IMR-90 (cell line): ENCODE measurements around the gene TCF20. TPM values are rescaled to one million over a fixed set of nuclear protein-coding genes. Genes with fewer than 3 reads are reported as not detected.

Experiments
- ATAC-seq: fragments of 200-7000 bp; cut with Tn5 transposase; 2 replicates; pipeline ENCODE4 v1.9.1; 2020; ENCODE audit warnings: low read depth, mild to moderate bottlenecking, moderate library complexity
- BruUV-seq: library from RNA; stranded (reverse); fragments of 400-500 nt; replicated peaks from 2 replicates; lab custom pipeline; 2021; lab: Mats Ljungman, UMichigan
- CTCF ChIA-PET: fragments of 300-600 bp; formaldehyde crosslinking; extraction: SDS; loops from one replicate; lab custom pipeline; 2021; ENCODE audit warnings: antibody characterized with exemption; lab: Yijun Ruan, JAX
- POLR2A ChIA-PET: fragments of 300-600 bp; sonication (Branson Sonifier 250); formaldehyde crosslinking; loops from one replicate; lab custom pipeline; 2022; ENCODE audit warnings: antibody characterized with exemption; ENCODE audit not compliant: unreplicated experiment; lab: Charles Lee
- DNase-seq: peaks from one replicate; pipeline ENCODE4 v3.0.0; 2013
- H2AFZ ChIP-seq: replicated peaks from 2 replicates; pipeline ENCODE3; 2013; ENCODE audit warnings: low read length, mild to moderate bottlenecking; ENCODE audit not compliant: poor library complexity
- H2AK5ac ChIP-seq: 2 replicates; pipeline ENCODE4 v1.6.1; 2013; ENCODE audit warnings: low read depth, low read length, inconsistent platforms
- H2AK9ac ChIP-seq: replicated peaks from 2 replicates; pipeline ENCODE3; 2013; ENCODE audit warnings: mild to moderate bottlenecking, low read depth, low read length, moderate library complexity; ENCODE audit not compliant: poor library complexity
- H2BK120ac ChIP-seq: 2 replicates; pipeline ENCODE4 v1.6.1; 2013; ENCODE audit warnings: low read depth, low read length, inconsistent platforms
- H2BK15ac ChIP-seq: 3 replicates; pipeline ENCODE4 v1.6.1; 2013; ENCODE audit warnings: low read depth, low read length, inconsistent platforms
- H2BK20ac ChIP-seq: 2 replicates; pipeline ENCODE4 v1.6.1; 2013; ENCODE audit warnings: low read depth, mild to moderate bottlenecking, inconsistent platforms, low read length, moderate library complexity
- H2BK5ac ChIP-seq: 2 replicates; pipeline ENCODE4 v1.6.1; 2013; ENCODE audit warnings: mild to moderate bottlenecking, low read depth, low read length, inconsistent platforms; ENCODE audit not compliant: poor library complexity, severe bottlenecking
- H3K14ac ChIP-seq: replicated peaks from 2 replicates; pipeline ENCODE4 v1.6.1; 2013; ENCODE audit warnings: low read depth, low read length, inconsistent platforms
- H3K18ac ChIP-seq: 2 replicates; pipeline ENCODE4 v1.6.1; 2013; ENCODE audit warnings: low read depth, low read length, control low read depth
- H3K23ac ChIP-seq: 2 replicates; pipeline ENCODE4 v1.6.1; 2013; ENCODE audit warnings: low read depth, low read length, inconsistent platforms
- H3K27ac ChIP-seq: 2 replicates; pipeline ENCODE4 v1.5.1; 2013; ENCODE audit warnings: mild to moderate bottlenecking, control low read depth, low read length; ENCODE audit not compliant: insufficient read depth
- H3K27me3 ChIP-seq: 2 replicates; pipeline ENCODE4 v1.6.1; 2013; ENCODE audit warnings: low read length; ENCODE audit not compliant: control insufficient read depth, insufficient read depth
- H3K36me3 ChIP-seq: 2 replicates; pipeline ENCODE4 v1.6.1; 2013; ENCODE audit warnings: low read length, mixed read lengths; ENCODE audit not compliant: control insufficient read depth, insufficient read depth
- H3K4ac ChIP-seq: 2 replicates; pipeline ENCODE4 v1.6.1; 2013; ENCODE audit warnings: low read depth, low read length, inconsistent platforms
- H3K4me1 ChIP-seq: 2 replicates; pipeline ENCODE4 v1.6.1; 2013; ENCODE audit warnings: low read length, mixed read lengths; ENCODE audit not compliant: control insufficient read depth, insufficient read depth
- H3K4me2 ChIP-seq: 2 replicates; pipeline ENCODE4 v1.6.1; 2013; ENCODE audit warnings: low read depth, mild to moderate bottlenecking, control low read depth, low read length, moderate library complexity
- H3K4me3 ChIP-seq: 2 replicates; pipeline ENCODE4 v1.5.1; 2013; ENCODE audit warnings: low read depth, mild to moderate bottlenecking, control low read depth, low read length, moderate library complexity; ENCODE audit not compliant: insufficient read depth
- H3K56ac ChIP-seq: 2 replicates; pipeline ENCODE4 v1.6.1; 2013; ENCODE audit warnings: low read length, inconsistent platforms; ENCODE audit not compliant: insufficient read depth; ENCODE audit errors: extremely low read depth
- H3K79me1 ChIP-seq, 2 experiments: 2 replicates each; pipeline ENCODE4 v1.6.1; 2013; ENCODE audit warnings: low read length in 2 of 2, inconsistent platforms in 1 of 2, low read depth in 1 of 2
- H3K9ac ChIP-seq: 2 replicates; pipeline ENCODE4 v1.6.1; 2013; ENCODE audit warnings: low read depth, low read length, control low read depth
- H3K9me1 ChIP-seq: 2 replicates; pipeline ENCODE4 v1.6.1; 2013; ENCODE audit warnings: low read length, inconsistent platforms; ENCODE audit not compliant: insufficient read depth
- H3K9me3 ChIP-seq: 2 replicates; pipeline ENCODE4 v1.6.1; 2013; ENCODE audit warnings: low read length; ENCODE audit not compliant: control insufficient read depth, insufficient read depth
- H4K20me1 ChIP-seq: 2 replicates; pipeline ENCODE4 v1.6.1; 2013; ENCODE audit warnings: low read length, inconsistent platforms; ENCODE audit not compliant: insufficient read depth
- H4K5ac ChIP-seq: 2 replicates; pipeline ENCODE4 v1.6.1; 2013; ENCODE audit warnings: mild to moderate bottlenecking, low read depth, low read length, control low read depth
- H4K8ac ChIP-seq, 2 experiments: 2 replicates each; pipeline ENCODE4 v1.6.1; 2013; ENCODE audit warnings: low read depth in 2 of 2, low read length in 2 of 2, control low read depth in 1 of 2, inconsistent platforms in 1 of 2
- H4K91ac ChIP-seq: 2 replicates; pipeline ENCODE4 v1.6.1; 2013; ENCODE audit warnings: low read depth, low read length, inconsistent platforms; ENCODE audit not compliant: insufficient read depth
- BHLHE40 ChIP-seq: fragments of 150-350 bp; IDR thresholded peaks from 2 replicates; pipeline ENCODE4 v1.6.1; 2016; ENCODE audit warnings: mild to moderate bottlenecking, low read depth, low read length
- FOS ChIP-seq: fragments of 150-350 bp; IDR thresholded peaks from 2 replicates; pipeline ENCODE4 v1.6.1; 2016; ENCODE audit warnings: low read depth, low read length
- WGBS, 2 experiments: methylation state at CpG; one replicate each; pipeline versions ENCODE4 v1.1.5 to v1.1.7; 2013; ENCODE audit warnings: missing lambda C conversion rate in 2 of 2; ENCODE audit not compliant: insufficient read length in 1 of 2; ENCODE audit errors: extremely low coverage in 2 of 2; 5-methylcytosine and 5-hydroxymethylcytosine counted together
- dilution Hi-C: fragments of 300-500 bp; cut with HindIII; formaldehyde crosslinking; loops from one replicate; pipeline ENCODE4 v1.14.3; 2018; ENCODE audit warnings: low sequenced_read_pairs; ENCODE audit not compliant: unreplicated experiment
- in situ Hi-C: fragments of 300-500 bp; cut with MboI; formaldehyde crosslinking; loops from 3 replicates; pipeline ENCODE4 v1.14.3; 2019; ENCODE audit warnings: low sequenced_read_pairs, inconsistent platforms, mixed read lengths
- intact Hi-C: fragments of 100-400 bp; cut with micrococcal nuclease; formaldehyde crosslinking; loops from 2 replicates; pipeline ENCODE4 v1.10.0; 2022
- polyA plus RNA-seq, 3 experiments: library from polyadenylated mRNA; depleted of rRNA; stranded (reverse); fragments of >200 nt; gene quantifications; 2 replicates each; pipeline ENCODE4 v1.2.3, GENCODE V29; 2012; ENCODE audit warnings: low replicate concordance in 1 of 3
- total RNA-seq: library from RNA; depleted of rRNA; stranded (reverse); fragments of >200 nt; gene quantifications from 2 replicates; pipeline ENCODE4 v1.2.3, GENCODE V29; 2012

TCF20 gene
- total and polyA plus RNA-seq, 2 of the 4 experiments (the other 2 are of a cell fraction) = 8.9 to 23.7 TPM

DNA sequence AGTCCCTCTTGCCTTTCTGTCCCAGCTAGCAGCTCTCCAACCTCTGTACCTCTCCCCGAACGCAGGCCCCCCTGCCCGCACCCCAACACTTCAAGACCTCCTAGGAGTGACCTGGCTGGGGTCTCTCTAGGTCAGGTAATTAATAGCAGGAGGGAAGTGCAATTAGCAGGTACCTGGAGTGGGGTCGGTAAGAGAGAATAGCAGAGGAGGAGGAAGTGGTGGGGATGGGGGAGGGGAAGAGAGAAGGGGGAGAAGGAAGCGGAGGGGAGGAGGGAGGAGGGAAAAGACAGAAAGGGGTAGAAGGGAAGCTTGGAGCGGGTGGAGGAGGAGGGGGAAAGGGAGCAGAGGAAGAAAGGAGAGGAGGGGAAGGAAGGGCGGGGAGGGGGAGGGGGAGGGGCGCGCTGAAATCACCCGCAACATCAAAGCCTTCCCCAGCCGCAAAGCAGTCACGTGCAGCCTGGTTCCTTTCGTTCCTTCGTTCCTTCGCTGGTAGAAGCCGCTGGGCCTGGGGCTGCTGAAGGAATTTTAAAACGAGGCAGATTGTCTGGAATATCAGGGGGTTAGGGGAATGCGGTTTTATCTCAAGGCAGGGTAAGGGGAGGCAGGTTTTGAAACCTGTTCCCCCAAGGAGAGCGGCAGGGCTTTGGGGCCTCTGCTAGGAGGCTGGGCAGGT, 29.3 kb upstream of the TCF20 start:
- Histone ChIP-seq H3K79me1 (no peaks in the 10 kb centered on the region), H3K27ac (no peak overlapping the region), H4K20me1 (no peaks in the 10 kb centered on the region; the same call in 1 of the 2 replicates), H3K9me3 (no peaks in the 10 kb centered on the region), H3K36me3 (no peaks in the 10 kb centered on the region), H3K4me3 (no peak overlapping the region), H3K56ac (no peak overlapping the region), H3K9me1 (no peaks in the 10 kb centered on the region), H2AK5ac (no peak overlapping the region), H3K9ac (no peak overlapping the region), H3K14ac (no peak overlapping the region), H2BK20ac (no peak overlapping the region), H2BK120ac (no peak overlapping the region), H3K4me2 (no peak overlapping the region), H3K4me1 (peaks cover 2% of the 10 kb centered on the region; the same call in 1 of the 2 replicates), H2AK9ac (no peak overlapping the region), H2BK5ac (no peak overlapping the region), H2BK15ac (no peak overlapping the region), H3K27me3 (peaks cover 23% of the 10 kb centered on the region), H4K8ac (no peak overlapping the region), H4K91ac (no peak overlapping the region), H3K18ac (no peak overlapping the region), H4K5ac (no peak overlapping the region), H3K23ac (no peak overlapping the region; the same call in 1 of the 2 replicates), H2AFZ (no peak overlapping the region), H3K4ac (no peak overlapping the region)
- WGBS, 2 experiments = no CpG with 5 or more reads among the region's 19 CpGs
- dilution Hi-C loops = no loop called here
- TF ChIP-seq BHLHE40 (peak; percentile 59; the same call in 1 of the 2 replicates), FOS (no peak)
- ATAC-seq = no peak
- POLR2A ChIA-PET = no interaction called here
- no peak for DNase-seq
- in situ Hi-C loops = no loop called here
- CTCF ChIA-PET = no interaction called here
- intact Hi-C loops = no loop called here
- no TSS peak for BruUV-seq
